NCI-H2029 (cell line): ENCODE data around the gene BAZ2A.
A peak's percentile ranks its signal among the peaks of the same experiment; 100 is the strongest.

Experiments used
- DNase-seq: peaks from one replicate; lab custom pipeline; 2025; lab: John Stamatoyannopoulos, UW

BAZ2A gene

GRCh38 chr12:56634837-56635791 lies 5.0 kb upstream of the BAZ2A start:
- DNase-seq, result peak; percentile 84

- DNase-seq, result peak; percentile 28
Measured at GRCh38 chr12:56634242-56634836, 4.2 kb upstream of the BAZ2A start.

- no peak for DNase-seq
Measured at GRCh38 chr12:56633468-56634241, 3.5 kb upstream of the BAZ2A start.

GRCh38 chr12:56632701-56633467 lies 2.8 kb upstream of the BAZ2A start:
- no peak for DNase-seq

GRCh38 chr12:56631790-56632700 lies 1.9 kb upstream of the BAZ2A start:
- DNase-seq, result peak; percentile 38

- DNase-seq, result no peak
Measured at GRCh38 chr12:56629459-56630179, 507 bp downstream of the BAZ2A start.

GRCh38 chr12:56628671-56629458 lies 1.3 kb downstream of the BAZ2A start:
- peak; percentile 34 for DNase-seq

- DNase-seq, result no peak
Measured at GRCh38 chr12:56626701-56627100, 3.4 kb downstream of the BAZ2A start.

GRCh38 chr12:56622535-56622934 lies 7.6 kb downstream of the BAZ2A start:
- DNase-seq, result no peak

GRCh38 chr12:56616925-56617324 lies 13.2 kb downstream of the BAZ2A start:
- DNase-seq, result no peak

GRCh38 chr12:56616244-56616643 lies 13.9 kb downstream of the BAZ2A start:
- DNase-seq, result no peak

- DNase-seq, result no peak
Measured at GRCh38 chr12:56614627-56615026, 15.5 kb downstream of the BAZ2A start.

GRCh38 chr12:56604355-56604754 lies 25.8 kb downstream of the BAZ2A start:
- DNase-seq, result no peak

- no peak for DNase-seq
Measured at GRCh38 chr12:56602239-56602638, 27.9 kb downstream of the BAZ2A start.

GRCh38 chr12:56601503-56601902 lies 28.6 kb downstream of the BAZ2A start:
- DNase-seq, result no peak

- DNase-seq, result no peak
Measured at GRCh38 chr12:56600753-56601152, 29.4 kb downstream of the BAZ2A start.

- DNase-seq, result no peak
Measured at GRCh38 chr12:56599797-56600196, 30.3 kb downstream of the BAZ2A start.

- DNase-seq, result no peak
Measured at GRCh38 chr12:56599041-56599440, 31.1 kb downstream of the BAZ2A start.

GRCh38 chr12:56596815-56597214 lies 33.3 kb downstream of the BAZ2A start:
- DNase-seq, result no peak
